ENCODE measurements around the gene SLC28A3.

The SLC28A3 gene

GRCh38 chr9:84349671-84350070 lies 9.1 kb upstream of the SLC28A3 start:
- H3K4me3 ChIP-seq (ENCODE audit: low read depth, low read length) = no peak overlapping the region

- no peak overlapping the region for H3K4me3 ChIP-seq (ENCODE audit: low read depth, low read length)
Measured at GRCh38 chr9:84343111-84343521, 2.6 kb upstream of the SLC28A3 start.

GRCh38 chr9:84339962-84340361 lies 596 bp downstream of the SLC28A3 start:
- H3K4me3 ChIP-seq (ENCODE audit: low read depth, low read length) = no peak overlapping the region

GRCh38 chr9:84339503-84339902 lies 1.1 kb downstream of the SLC28A3 start:
- H3K4me3 ChIP-seq (ENCODE audit: low read depth, low read length) = no peak overlapping the region

GRCh38 chr9:84338792-84339191 lies 1.8 kb downstream of the SLC28A3 start:
- H3K4me3 ChIP-seq (ENCODE audit: low read depth, low read length) = no peak overlapping the region

GRCh38 chr9:84337252-84337651 lies 3.3 kb downstream of the SLC28A3 start:
- H3K4me3 ChIP-seq (ENCODE audit: low read depth, low read length) = no peak overlapping the region

GRCh38 chr9:84331119-84331809 lies 9.3 kb downstream of the SLC28A3 start:
- H3K4me3 ChIP-seq (ENCODE audit: low read depth, low read length) = no peak overlapping the region

- no peak overlapping the region for H3K4me3 ChIP-seq (ENCODE audit: low read depth, low read length)
Measured at GRCh38 chr9:84330246-84330645, 10.3 kb downstream of the SLC28A3 start.

GRCh38 chr9:84327184-84327583 lies 13.4 kb downstream of the SLC28A3 start:
- no peak overlapping the region for H3K4me3 ChIP-seq (ENCODE audit: low read depth, low read length)

GRCh38 chr9:84325347-84325973 lies 15.1 kb downstream of the SLC28A3 start:
- H3K4me3 ChIP-seq (ENCODE audit: low read depth, low read length) = no peak overlapping the region

GRCh38 chr9:84324811-84325210 lies 15.7 kb downstream of the SLC28A3 start:
- no peak overlapping the region for H3K4me3 ChIP-seq (ENCODE audit: low read depth, low read length)

GRCh38 chr9:84323858-84324257 lies 16.7 kb downstream of the SLC28A3 start:
- H3K4me3 ChIP-seq (ENCODE audit: low read depth, low read length) = no peak overlapping the region

- H3K4me3 ChIP-seq (ENCODE audit: low read depth, low read length) = no peak overlapping the region
Measured at GRCh38 chr9:84322828-84323227, 17.7 kb downstream of the SLC28A3 start.

GRCh38 chr9:84320231-84320630 lies 20.3 kb downstream of the SLC28A3 start:
- H3K4me3 ChIP-seq (ENCODE audit: low read depth, low read length) = no peak overlapping the region

GRCh38 chr9:84319632-84320031 lies 20.9 kb downstream of the SLC28A3 start:
- H3K4me3 ChIP-seq (ENCODE audit: low read depth, low read length) = no peak overlapping the region

GRCh38 chr9:84318981-84319380 lies 21.6 kb downstream of the SLC28A3 start:
- H3K4me3 ChIP-seq (ENCODE audit: low read depth, low read length) = no peak overlapping the region

- no peak overlapping the region for H3K4me3 ChIP-seq (ENCODE audit: low read depth, low read length)
Measured at GRCh38 chr9:84317563-84317962, 23.0 kb downstream of the SLC28A3 start.

GRCh38 chr9:84315278-84315877 lies 25.2 kb downstream of the SLC28A3 start:
- H3K4me3 ChIP-seq (ENCODE audit: low read depth, low read length) = no peak overlapping the region

- no peak overlapping the region for H3K4me3 ChIP-seq (ENCODE audit: low read depth, low read length)
Measured at GRCh38 chr9:84314306-84314705, 26.3 kb downstream of the SLC28A3 start.

GRCh38 chr9:84310883-84311282 lies 29.7 kb downstream of the SLC28A3 start:
- H3K4me3 ChIP-seq (ENCODE audit: low read depth, low read length) = no peak overlapping the region

- no peak overlapping the region for H3K4me3 ChIP-seq (ENCODE audit: low read depth, low read length)
Measured at GRCh38 chr9:84305497-84306131, 34.9 kb downstream of the SLC28A3 start.

GRCh38 chr9:84304166-84304565 lies 36.4 kb downstream of the SLC28A3 start:
- H3K4me3 ChIP-seq (ENCODE audit: low read depth, low read length) = no peak overlapping the region
